ENCODE data around the gene MGAT4D.

MGAT4D gene

GRCh38 chr4:140400111-140400510 is 98.0 kb downstream of the MGAT4D start:
- TF ChIP-seq REST (IDR thresholded peaks at IDR 0.05; ENCODE audit: insufficient read depth in 1 of 2, low read depth in 2 of 2, low read length in 2 of 2) (no peak), POLR2AphosphoS5 (IDR thresholded peaks at IDR 0.05; ENCODE audit: low read depth, low read length) (no peak), SIN3A (IDR thresholded peaks at IDR 0.05; ENCODE audit: borderline replicate concordance, insufficient read depth, low read length) (no peak), TAF1 (IDR thresholded peaks at IDR 0.05; ENCODE audit: borderline replicate concordance, insufficient read depth, low read length) (no peak), FOXP2 (optimal IDR thresholded peaks at IDR 0.05; ENCODE audit: borderline replicate concordance, extremely low read depth, extremely low read length, insufficient read depth) (no peak)

GRCh38 chr4:140395668-140396067 is 102.4 kb downstream of the MGAT4D start:
- TF ChIP-seq FOXP2 (optimal IDR thresholded peaks at IDR 0.05; ENCODE audit: borderline replicate concordance, extremely low read depth, extremely low read length, insufficient read depth) = no peak
- TF ChIP-seq REST (IDR thresholded peaks at IDR 0.05; ENCODE audit: insufficient read depth in 1 of 2, low read depth in 2 of 2, low read length in 2 of 2) = no peak
- no peak for TF ChIP-seq TAF1 (IDR thresholded peaks at IDR 0.05; ENCODE audit: borderline replicate concordance, insufficient read depth, low read length)
- TF ChIP-seq SIN3A (IDR thresholded peaks at IDR 0.05; ENCODE audit: borderline replicate concordance, insufficient read depth, low read length) = no peak
- no peak for TF ChIP-seq POLR2AphosphoS5 (IDR thresholded peaks at IDR 0.05; ENCODE audit: low read depth, low read length)
